ENCODE data around the gene ACE. TPM values are rescaled to one million over a fixed set of nuclear protein-coding genes. Genes with fewer than 3 reads are reported as not detected.

Gene ACE
- total and polyA plus RNA-seq, 2 experiments from 2014 or later = 0.82 to 9.1 TPM

- Mint-ChIP-seq H3K9me3 (no peaks in the 10 kb centered on the region; the same call in 2 of the 3 replicates), H3K4me3 (peak overlapping the region; percentile 63), H3K27ac (no peak overlapping the region), H3K4me1 (peaks cover 32% of the 10 kb centered on the region), H3K36me3 (ENCODE audit: low read depth) (no peaks in the 10 kb centered on the region), H3K27me3 (ENCODE audit: insufficient read depth, low read depth, poor library complexity) (peaks cover 33% of the 10 kb centered on the region)
- no peaks in the 10 kb centered on the region for H3K36me3 ChIP-seq (ENCODE audit: insufficient read depth)
- TF ChIP-seq POLR2AphosphoS5 (IDR thresholded peaks at IDR 0.05; ENCODE audit: low read depth) (peak; percentile 23), CTCF (conservative IDR thresholded peaks at IDR 0.05; ENCODE audit: low read depth in 2 of 2) (no peak), NANOG (IDR thresholded peaks at IDR 0.05; ENCODE audit: borderline replicate concordance) (no peak), ZNF114 (CRISPR knock-in tag; IDR thresholded peaks at IDR 0.05) (no peak), ETS1 (IDR thresholded peaks at IDR 0.05) (no peak), REST (IDR thresholded peaks at IDR 0.05; ENCODE audit: unreplicated experiment) (peak; percentile 19), ZNF462 (CRISPR knock-in tag; IDR thresholded peaks at IDR 0.05) (no peak)
- no peak overlapping the region for H3K27ac ChIP-seq (ENCODE audit: low read depth)
- H3F3A ChIP-seq (replicated peaks; ENCODE audit: low read depth) = 0 out of 2 replicates have a peak, but pooled peaks cover 5% of the 10 kb centered on the region
- no peaks in the 10 kb centered on the region for H3K9me2 ChIP-seq (ENCODE audit: insufficient read depth)
- H3K4me2 ChIP-seq = peak overlapping the region; percentile 99
- H3K79me2 ChIP-seq (replicated peaks; ENCODE audit: insufficient read depth) = no peaks in the 10 kb centered on the region
- peaks cover 24% of the 10 kb centered on the region for H3K4me1 ChIP-seq (ENCODE audit: insufficient read depth)
- ATAC-seq (peak; percentile 30), DNase-seq (ENCODE audit: low spot score) (peak; percentile 72)
- H4K20me1 ChIP-seq (replicated peaks; ENCODE audit: insufficient read depth) = no peaks in the 10 kb centered on the region
- peak overlapping the region; percentile 78 for H3K4me3 ChIP-seq
- H2AFZ ChIP-seq = peak overlapping the region; percentile 47; the same call in 1 of the 2 replicates
- peaks cover 19% of the 10 kb centered on the region for H3K27me3 ChIP-seq (ENCODE audit: insufficient read depth)
Observed at GRCh38 chr17:63476459-63476853, 405 bp upstream of the ACE start.
